D721Med (cell line): ENCODE measurements around the gene POU3F2.

Experiments used
- DNase-seq: peaks from one replicate; pipeline ENCODE4 v3.0.0; 2011; ENCODE audit warnings: low spot score; ENCODE audit not compliant: insufficient read length
- FAIRE-seq: peaks from 2 replicates; lab custom pipeline; 2011; peaks lifted over from hg19 to GRCh38; lab: Jason Lieb, UNC
- TF ChIP-seq, protein P1 (sequence below): IDR thresholded peaks from 2 replicates; pipeline ENCODE4 v1.5.1; 2012; ENCODE audit warnings: mild to moderate bottlenecking, control low read depth; ENCODE audit not compliant: insufficient read depth; ENCODE audit errors: missing control alignments

POU3F2 gene

DNA sequence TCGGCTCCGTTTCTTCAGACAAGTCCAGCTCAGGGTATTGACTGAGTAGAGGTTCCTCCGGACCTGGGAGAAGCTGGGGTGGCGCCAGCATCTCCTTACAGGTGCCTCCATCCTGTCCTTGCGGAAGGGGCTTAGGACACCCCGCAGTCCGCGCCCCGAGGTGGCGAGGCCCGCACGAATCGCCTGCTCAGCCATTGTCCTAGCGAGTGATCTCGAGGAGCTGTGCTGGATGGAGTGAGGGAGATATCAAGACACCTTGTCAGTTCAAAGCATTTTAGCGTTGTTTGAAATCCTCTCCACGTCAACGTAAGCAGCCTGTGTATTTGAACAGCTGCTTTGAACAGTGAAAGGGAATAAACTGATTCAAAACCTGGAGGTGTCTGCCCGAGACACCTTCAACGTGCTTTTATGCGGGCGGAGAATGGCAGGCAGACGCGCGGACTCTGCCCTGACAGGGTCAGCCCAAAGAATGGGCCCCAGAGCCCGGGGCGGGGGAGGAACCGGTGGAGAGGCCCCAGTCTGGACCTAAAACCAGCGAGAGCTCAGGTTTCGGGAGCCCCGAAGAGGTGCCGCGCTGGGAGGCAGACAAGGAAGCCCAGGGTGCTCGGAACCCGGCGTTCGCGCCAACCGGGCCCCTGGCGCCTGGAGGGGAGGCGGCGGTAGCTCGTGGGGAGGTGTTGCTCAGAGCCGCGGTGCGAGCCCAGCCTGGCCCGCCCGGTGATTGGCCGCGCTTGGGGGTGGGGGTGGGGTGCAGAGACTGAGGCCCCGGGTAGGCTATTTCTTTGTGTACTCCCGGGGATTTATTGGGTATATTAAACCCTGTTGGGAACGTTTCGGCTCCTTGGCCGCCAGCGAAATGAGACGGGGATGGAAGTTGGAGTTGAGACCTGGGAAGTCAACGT, 3.1 kb upstream of the POU3F2 start:
- TF ChIP-seq, protein P1, sequence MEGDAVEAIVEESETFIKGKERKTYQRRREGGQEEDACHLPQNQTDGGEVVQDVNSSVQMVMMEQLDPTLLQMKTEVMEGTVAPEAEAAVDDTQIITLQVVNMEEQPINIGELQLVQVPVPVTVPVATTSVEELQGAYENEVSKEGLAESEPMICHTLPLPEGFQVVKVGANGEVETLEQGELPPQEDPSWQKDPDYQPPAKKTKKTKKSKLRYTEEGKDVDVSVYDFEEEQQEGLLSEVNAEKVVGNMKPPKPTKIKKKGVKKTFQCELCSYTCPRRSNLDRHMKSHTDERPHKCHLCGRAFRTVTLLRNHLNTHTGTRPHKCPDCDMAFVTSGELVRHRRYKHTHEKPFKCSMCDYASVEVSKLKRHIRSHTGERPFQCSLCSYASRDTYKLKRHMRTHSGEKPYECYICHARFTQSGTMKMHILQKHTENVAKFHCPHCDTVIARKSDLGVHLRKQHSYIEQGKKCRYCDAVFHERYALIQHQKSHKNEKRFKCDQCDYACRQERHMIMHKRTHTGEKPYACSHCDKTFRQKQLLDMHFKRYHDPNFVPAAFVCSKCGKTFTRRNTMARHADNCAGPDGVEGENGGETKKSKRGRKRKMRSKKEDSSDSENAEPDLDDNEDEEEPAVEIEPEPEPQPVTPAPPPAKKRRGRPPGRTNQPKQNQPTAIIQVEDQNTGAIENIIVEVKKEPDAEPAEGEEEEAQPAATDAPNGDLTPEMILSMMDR: no peak
- FAIRE-seq (no peak), DNase-seq (no peak)

DNA sequence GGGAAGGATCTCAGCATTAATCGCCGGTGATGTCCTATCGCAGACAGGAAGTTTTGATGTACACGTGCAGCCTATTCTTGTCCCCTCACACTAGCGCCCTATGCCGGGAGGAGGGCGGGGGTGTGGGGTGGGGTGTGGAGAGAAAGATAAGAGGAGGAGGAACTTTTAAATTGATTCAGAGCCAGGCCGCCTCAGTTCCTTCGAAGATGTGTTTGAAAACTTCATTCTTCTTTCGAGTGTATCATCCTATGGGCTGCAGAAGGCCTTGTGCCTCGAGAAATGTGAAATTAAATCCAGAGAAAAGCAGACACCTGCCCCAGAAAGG, 2.5 kb upstream of the POU3F2 start:
- TF ChIP-seq, protein P1: no peak
- FAIRE-seq (no peak), DNase-seq (no peak)

DNA sequence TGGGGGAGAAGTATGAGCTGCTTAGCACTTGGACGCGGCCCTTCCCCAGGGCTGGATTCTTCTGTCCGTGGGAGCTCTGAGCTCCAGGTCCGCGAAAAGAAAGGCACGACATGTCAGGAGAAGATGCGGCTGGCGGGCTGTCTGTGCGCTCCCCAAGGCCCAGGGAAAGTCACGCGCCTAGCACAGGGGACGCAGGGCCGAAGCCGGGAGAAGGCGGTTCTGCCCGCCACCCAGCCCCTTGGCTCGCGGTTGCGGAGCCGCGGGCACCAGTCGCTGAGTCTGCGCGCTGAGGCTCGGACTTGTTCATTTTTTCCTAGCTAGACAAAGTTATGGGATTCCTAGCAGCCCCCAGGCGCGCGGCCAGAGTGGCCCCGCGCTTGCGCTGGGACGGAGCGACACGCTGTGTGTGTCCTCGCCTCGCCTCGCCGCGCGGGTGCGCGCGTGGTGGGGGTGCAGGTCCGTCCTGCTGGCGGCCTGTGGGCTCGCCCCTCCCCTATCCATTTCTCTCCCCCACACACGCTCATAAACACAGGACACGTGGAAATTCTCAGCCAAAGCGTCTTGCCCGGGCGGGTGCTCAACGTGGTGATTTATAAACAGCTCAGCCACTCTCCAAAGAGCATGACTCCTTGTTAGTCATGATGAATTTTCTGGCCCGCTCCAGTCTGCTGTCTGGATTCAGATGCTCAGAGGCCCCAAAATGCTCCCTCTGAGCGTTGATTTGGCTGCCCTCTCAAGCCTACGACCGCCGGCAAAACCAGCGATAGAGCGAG, 1.9 kb upstream of the POU3F2 start:
- DNase-seq (no peak), FAIRE-seq (no peak)
- TF ChIP-seq, protein P1: no peak

DNA sequence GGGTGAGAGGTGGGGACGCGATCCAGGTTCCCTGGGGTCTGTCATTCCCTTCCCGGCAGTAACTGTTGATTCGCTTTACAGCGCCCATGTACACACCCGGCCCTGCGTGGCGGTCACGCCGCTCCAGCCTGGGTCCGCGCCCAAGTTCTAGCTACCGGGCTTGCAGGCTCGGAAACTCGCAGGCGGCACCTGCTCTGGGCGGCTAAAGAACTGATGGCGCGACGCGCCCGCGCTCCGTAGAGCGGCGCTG, 1.4 kb upstream of the POU3F2 start:
- TF ChIP-seq, protein P1: no peak
- DNase-seq: no peak
- no peak for FAIRE-seq

DNA sequence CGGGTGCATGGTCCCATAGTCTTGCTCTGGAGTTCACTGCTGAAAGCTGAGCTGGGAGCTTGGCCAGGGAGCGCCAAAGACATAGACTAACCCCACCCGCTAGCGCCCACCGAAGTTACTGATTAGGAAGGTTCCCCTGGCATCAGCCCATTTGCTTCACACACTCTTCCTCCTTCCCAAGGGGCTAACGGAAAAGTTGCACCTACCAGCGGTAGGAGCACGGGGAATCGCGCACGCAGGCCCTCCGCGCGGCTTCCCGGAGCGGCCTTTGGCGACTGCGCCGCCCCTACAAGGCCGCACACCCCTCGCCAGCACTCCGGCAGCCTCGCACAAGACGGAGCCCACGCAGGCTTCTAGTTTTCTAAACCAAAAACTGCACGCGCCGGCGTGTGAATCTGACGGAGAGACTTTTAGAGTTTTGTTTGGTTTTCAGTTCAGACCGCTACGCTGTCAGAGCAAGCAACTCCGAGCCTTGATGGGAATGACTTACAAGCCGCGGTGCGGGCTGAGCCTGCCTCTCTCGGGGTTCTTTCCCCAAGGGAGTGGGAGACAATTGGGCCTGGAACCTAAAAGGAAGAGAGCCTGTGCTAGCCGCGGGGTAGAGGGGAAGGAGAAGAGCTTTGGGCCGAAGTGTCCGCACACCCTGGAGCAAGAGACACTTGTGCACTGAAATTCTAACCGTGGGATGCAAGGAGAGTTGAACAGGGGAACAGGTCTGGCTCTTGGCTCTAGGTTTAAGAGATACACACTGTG, 891 bp upstream of the POU3F2 start:
- TF ChIP-seq, protein P1: peak; percentile 19
- DNase-seq (no peak), FAIRE-seq (no peak)

DNA sequence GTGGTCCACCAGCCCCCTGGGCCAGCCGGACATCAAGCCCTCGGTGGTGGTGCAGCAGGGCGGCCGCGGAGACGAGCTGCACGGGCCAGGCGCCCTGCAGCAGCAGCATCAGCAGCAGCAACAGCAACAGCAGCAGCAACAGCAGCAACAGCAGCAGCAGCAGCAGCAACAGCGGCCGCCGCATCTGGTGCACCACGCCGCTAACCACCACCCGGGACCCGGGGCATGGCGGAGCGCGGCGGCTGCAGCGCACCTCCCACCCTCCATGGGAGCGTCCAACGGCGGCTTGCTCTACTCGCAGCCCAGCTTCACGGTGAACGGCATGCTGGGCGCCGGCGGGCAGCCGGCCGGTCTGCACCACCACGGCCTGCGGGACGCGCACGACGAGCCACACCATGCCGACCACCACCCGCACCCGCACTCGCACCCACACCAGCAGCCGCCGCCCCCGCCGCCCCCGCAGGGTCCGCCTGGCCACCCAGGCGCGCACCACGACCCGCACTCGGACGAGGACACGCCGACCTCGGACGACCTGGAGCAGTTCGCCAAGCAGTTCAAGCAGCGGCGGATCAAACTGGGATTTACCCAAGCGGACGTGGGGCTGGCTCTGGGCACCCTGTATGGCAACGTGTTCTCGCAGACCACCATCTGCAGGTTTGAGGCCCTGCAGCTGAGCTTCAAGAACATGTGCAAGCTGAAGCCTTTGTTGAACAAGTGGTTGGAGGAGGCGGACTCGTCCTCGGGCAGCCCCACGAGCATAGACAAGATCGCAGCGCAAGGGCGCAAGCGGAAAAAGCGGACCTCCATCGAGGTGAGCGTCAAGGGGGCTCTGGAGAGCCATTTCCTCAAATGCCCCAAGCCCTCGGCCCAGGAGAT, 1.0 kb downstream of the POU3F2 start:
- no peak for FAIRE-seq
- no peak for DNase-seq

More for the DNA sequence above, 1.0 kb downstream of the POU3F2 start:
- TF ChIP-seq, protein P1: no peak
